H9 (cell line): ENCODE measurements around the gene ACBD3. TPM values are rescaled to one million over a fixed set of nuclear protein-coding genes. Genes with fewer than 3 reads are reported as not detected.

Experiments used
- DNase-seq: peaks from one replicate; pipeline ENCODE4 v3.0.0-alpha.2; 2017
- H2AFZ ChIP-seq: one replicate; pipeline ENCODE4 v1.6.1; 2013; ENCODE audit warnings: mild to moderate bottlenecking, low read length, control low read depth, moderate library complexity
- H2AK5ac ChIP-seq: 2 replicates; pipeline ENCODE4 v1.6.1; 2013; ENCODE audit warnings: low read length, control low read depth, mixed read lengths; ENCODE audit not compliant: insufficient read length
- H2BK120ac ChIP-seq: one replicate; pipeline ENCODE4 v1.6.1; 2013; ENCODE audit warnings: low read depth, mild to moderate bottlenecking, low read length, control low read depth, inconsistent platforms; ENCODE audit not compliant: poor library complexity, severe bottlenecking
- H2BK12ac ChIP-seq: 2 replicates; pipeline ENCODE4 v1.6.1; 2013; ENCODE audit warnings: low read length, control low read depth, mixed read lengths, low read depth; ENCODE audit not compliant: insufficient read length
- H2BK15ac ChIP-seq: 2 replicates; pipeline ENCODE4 v1.6.1; 2013; ENCODE audit warnings: low read depth, low read length, control low read depth
- H2BK20ac ChIP-seq: one replicate; pipeline ENCODE4 v1.6.1; 2013; ENCODE audit warnings: low read depth, mild to moderate bottlenecking, low read length, control low read depth, inconsistent platforms; ENCODE audit not compliant: poor library complexity, severe bottlenecking
- H2BK5ac ChIP-seq: 2 replicates; pipeline ENCODE4 v1.6.1; 2013; ENCODE audit warnings: low read length, control low read depth, mixed read lengths; ENCODE audit not compliant: insufficient read length
- H3K14ac ChIP-seq: 2 replicates; pipeline ENCODE4 v1.6.1; 2013; ENCODE audit warnings: low read length, control low read depth; ENCODE audit not compliant: insufficient read depth
- H3K18ac ChIP-seq: 2 replicates; pipeline ENCODE4 v1.6.1; 2013; ENCODE audit warnings: low read depth, mild to moderate bottlenecking, mixed read lengths, low read length, control low read depth; ENCODE audit not compliant: insufficient read length
- H3K23ac ChIP-seq: 2 replicates; pipeline ENCODE4 v1.6.1; 2013; ENCODE audit warnings: low read length, control low read depth, mixed read lengths, low read depth; ENCODE audit not compliant: insufficient read length
- H3K23me2 ChIP-seq: 2 replicates; pipeline ENCODE4 v1.6.1; 2013; ENCODE audit warnings: low read depth, mild to moderate bottlenecking, mixed read lengths, low read length, control low read depth; ENCODE audit not compliant: insufficient read length, poor library complexity, severe bottlenecking
- H3K27ac ChIP-seq: 2 replicates; pipeline ENCODE4 v1.5.1; 2013; ENCODE audit warnings: low read length, control low read depth, mixed read lengths, low read depth; ENCODE audit not compliant: insufficient read length
- H3K27me3 ChIP-seq: 2 replicates; pipeline ENCODE4 v1.6.1; 2013; ENCODE audit warnings: low read length, control low read depth, inconsistent platforms; ENCODE audit not compliant: insufficient read depth
- H3K4ac ChIP-seq: 2 replicates; pipeline ENCODE4 v1.6.1; 2013; ENCODE audit warnings: low read depth, mild to moderate bottlenecking, control low read depth, inconsistent platforms, low read length, moderate library complexity
- H3K4me1 ChIP-seq: 2 replicates; pipeline ENCODE4 v1.6.1; 2013; ENCODE audit warnings: low read length, control low read depth, inconsistent platforms; ENCODE audit not compliant: insufficient read depth
- H3K4me2 ChIP-seq: 2 replicates; pipeline ENCODE4 v1.6.1; 2013; ENCODE audit warnings: low read length, control low read depth, mixed read lengths; ENCODE audit not compliant: insufficient read length, insufficient read depth
- H3K56ac ChIP-seq: 2 replicates; pipeline ENCODE4 v1.6.1; 2013; ENCODE audit warnings: low read depth, mild to moderate bottlenecking, mixed read lengths, low read length, control low read depth; ENCODE audit not compliant: insufficient read length
- H3K79me1 ChIP-seq: 2 replicates; pipeline ENCODE4 v1.6.1; 2013; ENCODE audit warnings: low read depth, mild to moderate bottlenecking, moderate library complexity, low read length, control low read depth, inconsistent platforms; ENCODE audit not compliant: insufficient read depth, poor library complexity, severe bottlenecking
- H3K79me2 ChIP-seq: 2 replicates; pipeline ENCODE4 v1.6.1; 2013; ENCODE audit warnings: low read length, control low read depth, inconsistent platforms; ENCODE audit not compliant: insufficient read depth
- H3K9ac ChIP-seq: 2 replicates; pipeline ENCODE4 v1.6.1; 2013; ENCODE audit warnings: low read length, control low read depth, mixed read lengths; ENCODE audit not compliant: insufficient read length; ENCODE audit errors: extremely low read depth
- H3K9me3 ChIP-seq: one replicate; pipeline ENCODE4 v1.6.1; 2013; ENCODE audit warnings: low read depth, low read length, inconsistent platforms; ENCODE audit not compliant: control insufficient read depth
- H3T11ph ChIP-seq: one replicate; pipeline ENCODE4 v1.6.1; 2013; ENCODE audit warnings: mild to moderate bottlenecking, low read length, control low read depth, inconsistent platforms
- H4K20me1 ChIP-seq: one replicate; pipeline ENCODE4 v1.6.1; 2013; ENCODE audit not compliant: control insufficient read depth, insufficient read length, insufficient read depth
- H4K5ac ChIP-seq: 2 replicates; pipeline ENCODE4 v1.6.1; 2013; ENCODE audit warnings: low read depth, mild to moderate bottlenecking, mixed read lengths, low read length, control low read depth; ENCODE audit not compliant: insufficient read length
- H4K8ac ChIP-seq: replicated peaks from 2 replicates; pipeline ENCODE4 v1.6.1; 2013; ENCODE audit warnings: low read length, control low read depth, mixed read lengths, low read depth; ENCODE audit not compliant: insufficient read length
- H4K91ac ChIP-seq: 2 replicates; pipeline ENCODE4 v1.6.1; 2013; ENCODE audit warnings: low read depth, mild to moderate bottlenecking, moderate library complexity, mixed read lengths, low read length, control low read depth; ENCODE audit not compliant: insufficient read length
- H3K27ac Mint-ChIP-seq, 3 experiments: 2 replicates in 2 of 3; 3 replicates in 1 of 3; pipeline ENCODE4 v1.8.0; 2020 to 2021; ENCODE audit warnings: mixed read lengths in 3 of 3, mild to moderate bottlenecking in 1 of 3, moderate library complexity in 1 of 3
- H3K27me3 Mint-ChIP-seq: 2 replicates; pipeline ENCODE4 v1.8.0; 2021; ENCODE audit warnings: low read depth, mild to moderate bottlenecking, moderate library complexity, mixed read lengths
- H3K36me3 Mint-ChIP-seq, 3 experiments: 2 replicates in 2 of 3; 3 replicates in 1 of 3; pipeline ENCODE4 v1.8.0; 2020 to 2021; ENCODE audit warnings: low read depth in 3 of 3, mixed read lengths in 3 of 3; ENCODE audit not compliant: insufficient read depth in 1 of 3
- H3K4me1 Mint-ChIP-seq, 2 experiments: 2 replicates each; pipeline ENCODE4 v1.8.0; 2020; ENCODE audit warnings: mixed read lengths in 2 of 2
- H3K4me3 Mint-ChIP-seq, 2 experiments: 2 replicates in 1 of 2; 3 replicates in 1 of 2; pipeline ENCODE4 v1.8.0; 2020 to 2021; ENCODE audit warnings: mild to moderate bottlenecking in 2 of 2, mixed read lengths in 2 of 2, moderate library complexity in 1 of 2
- H3K9me3 Mint-ChIP-seq, 2 experiments: 2 replicates in 1 of 2; 3 replicates in 1 of 2; pipeline ENCODE4 v1.8.0; 2020; ENCODE audit warnings: mild to moderate bottlenecking in 2 of 2, mixed read lengths in 2 of 2, moderate library complexity in 1 of 2
- CTCF ChIP-seq: fragments of 200-600 bp; sonication (generic); conservative IDR thresholded peaks from 3 replicates; pipeline ENCODE4 v1.8.0; 2021; ENCODE audit warnings: antibody characterized with exemption, mild to moderate bottlenecking
- WGBS: extraction: QIAGEN DNeasy Blood & Tissue Kit; methylation state at CpG from one replicate; pipeline ENCODE4 v1.1.7; 2013; ENCODE audit warnings: missing lambda C conversion rate, low lambda C conversion rate, mixed read lengths; ENCODE audit not compliant: insufficient read length; ENCODE audit errors: extremely low coverage; 5-methylcytosine and 5-hydroxymethylcytosine counted together
- total RNA-seq: library from RNA; stranded (reverse); gene quantifications from 2 replicates; pipeline ENCODE4 v1.2.1, GENCODE V29; 2021

Gene ACBD3
- total RNA-seq, 1 experiment from 2014 or later = 30.8 TPM

DNA sequence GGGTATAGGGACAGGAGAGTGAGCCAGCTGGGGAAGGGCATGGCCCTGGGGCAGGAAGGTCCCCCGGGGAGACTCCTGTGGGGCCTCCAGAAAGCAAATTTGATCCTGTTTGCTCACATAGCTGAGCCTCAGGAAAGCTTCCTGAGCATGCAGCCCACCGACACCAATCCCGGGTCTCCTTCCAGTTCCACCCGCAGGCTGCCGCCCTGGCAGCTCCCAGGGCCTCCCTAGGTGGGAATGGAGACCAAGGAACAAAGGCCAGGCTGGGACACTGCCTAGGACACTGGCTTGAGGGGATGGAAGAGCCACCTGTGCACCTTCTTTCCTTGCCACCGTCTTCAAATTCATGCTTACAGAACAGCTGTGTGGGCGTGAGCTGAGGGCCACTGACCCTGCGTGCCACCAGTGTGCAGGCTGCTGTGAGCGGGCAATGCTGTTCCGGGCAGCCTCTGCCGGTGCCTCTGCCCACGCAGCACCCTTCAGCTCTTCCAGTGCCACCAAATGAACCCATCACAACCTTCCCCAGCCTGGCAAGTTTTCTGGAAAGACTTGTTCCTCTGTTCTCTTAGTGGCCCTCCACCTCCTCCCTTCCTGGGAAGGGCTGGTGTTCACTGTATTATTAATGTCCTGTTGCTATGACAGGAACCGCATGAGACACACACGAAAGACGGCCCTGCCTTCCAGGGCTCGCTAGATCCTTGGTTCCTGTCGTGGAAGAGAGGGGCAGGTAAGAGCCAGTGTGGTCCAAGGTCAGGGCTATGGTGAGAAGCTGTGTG, 53.6 kb downstream of the ACBD3 start:
- Histone ChIP-seq H2BK20ac (no peak overlapping the region), H3K4ac (no peak overlapping the region), H3K4me1 (no peaks in the 10 kb centered on the region; the same call in 1 of the 2 replicates), H2BK5ac (no peak overlapping the region), H3K27me3 (no peaks in the 10 kb centered on the region), H3K14ac (no peak overlapping the region; the same call in 1 of the 2 replicates), H2AFZ (no peak overlapping the region), H3K9ac (no peak overlapping the region), H4K20me1 (no peaks in the 10 kb centered on the region), H3K23ac (no peak overlapping the region), H3T11ph (no peak overlapping the region), H3K18ac (peak overlapping the region; percentile 42), H2BK15ac (0 out of 2 replicates have a peak overlapping the region, but pooled peaks have one; percentile 57), H4K5ac (no peak overlapping the region), H3K79me1 (no peaks in the 10 kb centered on the region), H4K8ac (no peak overlapping the region), H3K79me2 (no peaks in the 10 kb centered on the region), H3K23me2 (no peaks in the 10 kb centered on the region), H3K27ac (no peak overlapping the region), H2BK12ac (no peak overlapping the region), H3K9me3 (no peaks in the 10 kb centered on the region), H3K4me2 (no peak overlapping the region), H2BK120ac (no peak overlapping the region), H2AK5ac (no peak overlapping the region), H4K91ac (no peak overlapping the region), H3K56ac (no peak overlapping the region)
- no peaks in the 10 kb centered on the region for H3K27me3 Mint-ChIP-seq
- H3K27ac Mint-ChIP-seq = peak overlapping the region in 2 of 3 experiments; percentile 63 to 85; a peak in 4 of 7 replicates
- DNase-seq = no peak
- TF ChIP-seq CTCF = no peak
- no CpG with 5 or more reads among the region's 17 CpGs for WGBS
- H3K9me3 Mint-ChIP-seq = no peaks in the 10 kb centered on the region
- H3K36me3 Mint-ChIP-seq = 0 out of 7 replicates have a peak, but pooled peaks cover 0 to 1% (median 0%) of the 10 kb centered on the region in 3 experiments
- H3K4me3 Mint-ChIP-seq = no peak overlapping the region
- H3K4me1 Mint-ChIP-seq = peaks cover 27 to 43% of the 10 kb centered on the region in 2 experiments
